B cell (primary cell): ENCODE results near the gene PLD4.

Source experiments
- EZH2 ChIP-seq: IDR thresholded peaks from 2 replicates; pipeline ENCODE4 v1.6.1; 2012; ENCODE audit warnings: borderline replicate concordance, low read depth, mild to moderate bottlenecking, moderate library complexity, low read length; ENCODE audit not compliant: insufficient read depth, poor library complexity, severe bottlenecking
- TF ChIP-seq, protein P1 (sequence below): fragments of 200-600 bp; IDR thresholded peaks from one replicate; pipeline ENCODE4 v1.8.0; 2022; ENCODE audit warnings: antibody characterized with exemption, mild to moderate bottlenecking

DNA sequence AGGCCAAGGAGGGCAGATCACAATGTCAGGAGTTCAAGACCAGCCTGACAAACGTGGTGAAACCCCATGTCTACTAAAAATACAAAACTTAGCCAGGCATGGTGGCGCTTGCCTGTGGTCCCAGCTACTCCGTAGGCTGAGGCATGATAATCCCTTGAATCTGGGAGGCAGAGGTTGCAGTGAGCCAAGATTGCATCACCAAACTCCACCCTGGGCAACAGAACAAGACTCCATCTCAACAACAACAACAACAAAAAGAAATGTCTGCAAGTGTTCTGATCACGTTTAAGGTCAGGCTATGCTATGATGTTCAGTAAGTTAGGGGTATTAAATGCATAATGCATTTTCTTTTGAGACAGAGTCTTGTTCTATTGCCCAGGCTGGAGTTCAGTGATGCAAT lies 6.7 kb upstream of the PLD4 start:
- no peak for TF ChIP-seq EZH2
- TF ChIP-seq, protein P1, sequence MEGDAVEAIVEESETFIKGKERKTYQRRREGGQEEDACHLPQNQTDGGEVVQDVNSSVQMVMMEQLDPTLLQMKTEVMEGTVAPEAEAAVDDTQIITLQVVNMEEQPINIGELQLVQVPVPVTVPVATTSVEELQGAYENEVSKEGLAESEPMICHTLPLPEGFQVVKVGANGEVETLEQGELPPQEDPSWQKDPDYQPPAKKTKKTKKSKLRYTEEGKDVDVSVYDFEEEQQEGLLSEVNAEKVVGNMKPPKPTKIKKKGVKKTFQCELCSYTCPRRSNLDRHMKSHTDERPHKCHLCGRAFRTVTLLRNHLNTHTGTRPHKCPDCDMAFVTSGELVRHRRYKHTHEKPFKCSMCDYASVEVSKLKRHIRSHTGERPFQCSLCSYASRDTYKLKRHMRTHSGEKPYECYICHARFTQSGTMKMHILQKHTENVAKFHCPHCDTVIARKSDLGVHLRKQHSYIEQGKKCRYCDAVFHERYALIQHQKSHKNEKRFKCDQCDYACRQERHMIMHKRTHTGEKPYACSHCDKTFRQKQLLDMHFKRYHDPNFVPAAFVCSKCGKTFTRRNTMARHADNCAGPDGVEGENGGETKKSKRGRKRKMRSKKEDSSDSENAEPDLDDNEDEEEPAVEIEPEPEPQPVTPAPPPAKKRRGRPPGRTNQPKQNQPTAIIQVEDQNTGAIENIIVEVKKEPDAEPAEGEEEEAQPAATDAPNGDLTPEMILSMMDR, result no peak
